Thoracic aorta (tissue), 2 donors: ENCODE data around the gene MTCP1. TPM values are rescaled to one million over a fixed set of nuclear protein-coding genes. Genes with fewer than 3 reads are reported as not detected.

Experiments used
- ATAC-seq: fragments of 150-250 bp; one replicate; pipeline ENCODE4 v1.8.0; 2017; ENCODE audit warnings: low read depth; ENCODE audit not compliant: insufficient number of reproducible peaks, low FRiP score
- DNase-seq: peaks from one replicate; pipeline ENCODE4 v3.0.0-alpha.2; 2020; ENCODE audit warnings: low spot score
- H3K27ac ChIP-seq, 2 donors: fragments of 200-600 bp; sonication (generic); 1 replicate in 1 of 2; 2 replicates in 1 of 2; pipeline ENCODE4 v1.5.1; 2016; ENCODE audit warnings: mild to moderate bottlenecking in 2 of 2, moderate library complexity in 2 of 2
- H3K27me3 ChIP-seq: fragments of 200-600 bp; sonication (generic); replicated peaks from 2 replicates; pipeline ENCODE4 v1.6.0; 2016; ENCODE audit warnings: mild to moderate bottlenecking; ENCODE audit not compliant: insufficient read depth
- H3K36me3 ChIP-seq: fragments of 200-600 bp; sonication (generic); one replicate; pipeline ENCODE4 v1.5.1; 2016
- H3K4me1 ChIP-seq, 2 donors: fragments of 200-600 bp; sonication (generic); 1 replicate in 1 of 2; 2 replicates in 1 of 2; pipeline versions ENCODE4 v1.5.1 to v1.6.0; 2016; ENCODE audit warnings: low read depth in 2 of 2, mild to moderate bottlenecking in 1 of 2; ENCODE audit not compliant: control insufficient read depth in 1 of 2
- H3K4me3 ChIP-seq: fragments of 200-600 bp; sonication (generic); 2 replicates; pipeline ENCODE4 v1.5.1; 2016; ENCODE audit warnings: mild to moderate bottlenecking
- H3K9me3 ChIP-seq: fragments of 200-600 bp; sonication (generic); 2 replicates; pipeline ENCODE4 v1.5.1; 2016
- total RNA-seq, 2 donors: library from RNA; depleted of rRNA; stranded (reverse); fragments of >200 nt; gene quantifications; one replicate each; pipeline versions ENCODE4 v1.1.0 to v1.2.3, GENCODE V29; 2016
- TF ChIP-seq, protein P1 (sequence below): fragments of 200-600 bp; sonication (generic); IDR thresholded peaks from one replicate; pipeline ENCODE4 v1.5.1; 2019; ENCODE audit warnings: antibody characterized with exemption

MTCP1 gene
- total RNA-seq, 2 donors from 2014 or later: 7.4 to 17.8 TPM

DNA sequence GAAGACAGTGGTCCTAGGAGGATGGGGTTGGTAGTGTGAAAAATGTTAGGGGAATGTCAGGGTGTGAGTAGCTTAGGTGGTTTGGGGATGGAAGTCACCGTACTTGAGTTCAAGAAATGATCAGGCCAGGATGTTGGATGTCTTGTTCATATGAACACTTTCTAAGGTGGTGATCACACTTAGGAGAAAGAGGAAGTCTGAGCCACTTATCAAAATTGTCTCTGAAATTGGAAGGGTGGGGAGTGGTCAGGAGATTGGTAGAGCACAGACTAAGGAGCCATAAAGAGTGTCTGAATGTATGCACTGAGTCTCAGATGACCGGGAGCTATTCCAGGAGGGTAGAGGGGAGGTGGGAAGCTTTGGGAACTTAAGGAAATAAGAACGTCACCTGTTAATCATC is 17.3 kb downstream of the MTCP1 start:
- no peak overlapping the region for H3K4me3 ChIP-seq
- no peaks in the 10 kb centered on the region for H3K9me3 ChIP-seq
- no peak overlapping the region for H3K27ac ChIP-seq
- TF ChIP-seq, protein P1, sequence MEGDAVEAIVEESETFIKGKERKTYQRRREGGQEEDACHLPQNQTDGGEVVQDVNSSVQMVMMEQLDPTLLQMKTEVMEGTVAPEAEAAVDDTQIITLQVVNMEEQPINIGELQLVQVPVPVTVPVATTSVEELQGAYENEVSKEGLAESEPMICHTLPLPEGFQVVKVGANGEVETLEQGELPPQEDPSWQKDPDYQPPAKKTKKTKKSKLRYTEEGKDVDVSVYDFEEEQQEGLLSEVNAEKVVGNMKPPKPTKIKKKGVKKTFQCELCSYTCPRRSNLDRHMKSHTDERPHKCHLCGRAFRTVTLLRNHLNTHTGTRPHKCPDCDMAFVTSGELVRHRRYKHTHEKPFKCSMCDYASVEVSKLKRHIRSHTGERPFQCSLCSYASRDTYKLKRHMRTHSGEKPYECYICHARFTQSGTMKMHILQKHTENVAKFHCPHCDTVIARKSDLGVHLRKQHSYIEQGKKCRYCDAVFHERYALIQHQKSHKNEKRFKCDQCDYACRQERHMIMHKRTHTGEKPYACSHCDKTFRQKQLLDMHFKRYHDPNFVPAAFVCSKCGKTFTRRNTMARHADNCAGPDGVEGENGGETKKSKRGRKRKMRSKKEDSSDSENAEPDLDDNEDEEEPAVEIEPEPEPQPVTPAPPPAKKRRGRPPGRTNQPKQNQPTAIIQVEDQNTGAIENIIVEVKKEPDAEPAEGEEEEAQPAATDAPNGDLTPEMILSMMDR: no peak
- H3K4me1 ChIP-seq: no peaks in the 10 kb centered on the region
- ATAC-seq (no peak), DNase-seq (no peak)
- H3K36me3 ChIP-seq: no peaks in the 10 kb centered on the region
- no peaks in the 10 kb centered on the region for H3K27me3 ChIP-seq

DNA sequence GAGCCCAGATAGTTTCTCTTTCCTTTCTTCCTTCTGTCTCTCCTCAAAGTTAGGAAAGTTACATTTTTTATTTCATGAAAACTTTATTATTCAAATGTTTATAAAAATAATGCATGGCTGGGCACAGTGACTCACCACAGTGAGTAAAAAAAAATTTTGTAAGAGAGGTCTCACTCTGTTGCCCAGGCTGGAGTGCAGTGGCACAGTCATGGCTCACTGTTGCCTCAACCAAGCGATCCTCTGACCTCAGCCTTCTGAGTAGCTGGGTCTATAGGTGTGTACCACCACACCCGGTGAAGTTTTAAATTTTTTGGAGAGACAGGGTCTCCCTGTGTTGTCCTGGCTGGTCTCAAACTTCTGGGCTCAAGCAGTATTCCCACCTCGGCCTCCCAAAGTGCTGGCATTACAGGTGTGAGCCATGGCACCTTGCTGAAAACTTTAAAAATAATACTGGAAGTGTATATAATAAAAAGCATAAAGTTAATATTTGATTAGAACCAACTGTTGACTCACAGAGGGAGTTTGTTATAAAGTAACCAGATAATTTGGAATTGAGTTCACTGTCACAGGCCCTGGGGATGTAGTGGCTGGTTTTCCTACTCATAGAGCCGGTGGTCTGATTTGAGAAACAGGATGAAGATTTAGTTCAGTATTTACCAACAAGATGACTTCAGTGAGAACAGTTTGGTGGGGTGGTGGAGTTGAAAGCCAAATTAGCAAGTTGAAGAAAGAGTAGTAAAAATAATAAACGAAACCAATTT is 18.0 kb downstream of the MTCP1 start:
- H3K27ac ChIP-seq: no peak overlapping the region
- H3K9me3 ChIP-seq: no peaks in the 10 kb centered on the region
- no peaks in the 10 kb centered on the region for H3K27me3 ChIP-seq
- no peaks in the 10 kb centered on the region for H3K4me1 ChIP-seq
- H3K4me3 ChIP-seq: no peak overlapping the region
- DNase-seq (no peak), ATAC-seq (no peak)
- TF ChIP-seq, protein P1: no peak
- no peaks in the 10 kb centered on the region for H3K36me3 ChIP-seq

DNA sequence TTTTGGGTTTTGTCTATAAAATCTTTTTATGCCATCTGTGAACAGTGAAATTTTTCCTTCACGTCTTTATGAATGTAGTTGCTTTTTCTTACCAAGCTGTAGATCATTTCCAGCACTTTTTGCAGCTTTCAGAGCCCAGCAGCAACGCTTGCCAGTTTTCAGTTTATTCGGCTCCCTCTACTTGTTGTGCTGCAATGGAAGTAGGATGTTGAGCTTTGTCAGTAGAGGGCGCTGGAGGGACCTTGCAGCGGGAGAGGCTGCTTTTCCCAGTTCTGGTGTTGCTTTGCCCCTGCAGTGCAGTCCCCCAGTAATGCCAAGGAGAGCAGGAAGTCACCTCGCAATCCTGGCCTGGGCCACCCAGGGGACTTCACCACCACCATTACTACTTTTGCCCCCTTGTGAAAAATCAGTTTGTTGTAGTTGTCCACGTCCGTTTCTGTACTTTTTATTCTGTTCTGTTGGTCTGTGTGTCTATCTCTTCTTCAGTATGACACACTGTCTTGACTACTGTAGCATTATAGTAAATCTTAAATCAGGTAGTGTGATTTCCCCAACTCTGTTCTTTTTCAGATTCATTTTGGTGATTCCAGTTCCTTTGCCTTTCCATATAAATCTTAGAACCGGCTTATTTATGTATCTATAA is 21.8 kb downstream of the MTCP1 start:
- no peak for ATAC-seq
- Histone ChIP-seq H3K36me3 (no peaks in the 10 kb centered on the region), H3K9me3 (no peaks in the 10 kb centered on the region), H3K4me1 (no peaks in the 10 kb centered on the region), H3K27me3 (no peaks in the 10 kb centered on the region), H3K4me3 (no peak overlapping the region), H3K27ac (no peak overlapping the region)
- DNase-seq: no peak
- TF ChIP-seq, protein P1: peak; percentile 42

DNA sequence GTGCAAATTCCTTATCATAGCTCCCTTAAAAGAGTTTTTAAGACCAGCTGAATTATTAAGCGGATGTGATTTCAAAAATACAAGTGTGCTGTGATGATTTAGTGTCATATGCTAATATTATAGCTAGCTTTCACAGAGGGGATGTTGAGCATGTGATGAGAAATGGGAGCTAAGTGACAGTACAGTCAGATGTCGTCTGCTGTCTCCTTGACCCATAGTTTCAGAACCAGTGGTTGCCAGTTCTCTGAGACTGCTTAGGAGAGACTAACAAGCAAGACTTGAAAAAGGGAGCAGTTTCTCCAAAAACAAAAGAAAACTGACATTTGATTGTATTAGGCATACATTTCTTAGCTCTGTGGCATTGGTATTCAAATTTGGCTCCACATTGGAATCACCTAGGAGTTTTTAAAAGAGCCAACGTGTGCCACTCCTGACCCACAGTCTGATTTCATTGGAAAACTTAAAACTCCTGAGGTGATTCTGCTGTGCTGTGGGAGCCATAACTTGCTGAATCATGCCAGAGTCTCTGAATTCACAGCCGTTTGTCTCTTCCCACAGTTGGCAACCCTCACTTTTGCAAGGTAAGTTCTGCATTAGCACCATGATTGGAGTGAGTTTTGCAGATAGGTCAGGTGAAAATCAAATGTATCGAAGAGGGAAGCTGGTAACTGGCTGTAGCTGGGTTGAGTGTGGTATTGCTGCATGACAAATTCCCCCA is 24.0 kb downstream of the MTCP1 start:
- ATAC-seq: no peak
- Histone ChIP-seq H3K27ac (no peak overlapping the region), H3K36me3 (no peaks in the 10 kb centered on the region), H3K4me1 (no peaks in the 10 kb centered on the region), H3K9me3 (no peaks in the 10 kb centered on the region), H3K27me3 (no peaks in the 10 kb centered on the region), H3K4me3 (no peak overlapping the region)
- TF ChIP-seq, protein P1: no peak
- DNase-seq: no peak

DNA sequence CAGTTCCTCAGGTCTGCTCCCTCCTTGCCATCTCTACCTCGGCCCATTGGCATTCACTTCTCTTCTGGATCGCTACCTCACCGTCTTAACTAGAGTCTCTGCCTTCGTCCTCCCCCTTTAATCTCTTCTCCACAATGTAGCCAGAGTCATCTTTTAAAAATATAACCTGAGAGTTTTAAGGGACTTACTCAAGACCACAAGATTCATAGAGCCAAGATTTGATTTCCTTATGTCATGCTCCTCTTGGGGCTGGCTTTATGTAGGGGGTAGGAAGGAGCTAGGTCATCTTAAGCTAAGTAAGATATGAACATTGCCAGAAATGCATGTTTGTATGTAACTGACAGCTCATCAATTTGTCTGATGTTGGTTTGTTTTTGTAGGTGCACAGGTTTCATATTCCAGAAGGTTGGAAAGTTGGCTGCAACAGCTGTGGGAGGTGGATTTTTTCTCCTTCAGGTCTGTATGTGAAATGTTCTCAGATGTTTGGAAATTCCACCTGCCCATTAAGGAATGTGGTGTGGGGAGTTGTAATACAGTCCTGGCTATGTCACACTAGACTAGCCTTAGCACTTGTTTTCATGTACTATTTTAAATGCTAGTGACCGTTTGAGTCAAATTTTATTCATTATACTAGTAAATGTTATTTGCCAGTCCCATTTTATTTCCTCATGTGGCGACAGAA is 24.7 kb downstream of the MTCP1 start:
- Histone ChIP-seq H3K27ac (no peak overlapping the region), H3K36me3 (no peaks in the 10 kb centered on the region), H3K9me3 (no peaks in the 10 kb centered on the region), H3K4me3 (no peak overlapping the region), H3K4me1 (no peaks in the 10 kb centered on the region), H3K27me3 (no peaks in the 10 kb centered on the region)
- ATAC-seq (no peak), DNase-seq (no peak)
- TF ChIP-seq, protein P1: no peak
